Measurements from ENCODE around the gene NTMT1. TPM values are rescaled to one million over a fixed set of nuclear protein-coding genes. Genes with fewer than 3 reads are reported as not detected.

Gene NTMT1
- total and polyA plus RNA-seq, 9 of the 15 experiments (the other 6 are each of a cell fraction or from before 2014, with no cell fraction given) = 42.1 to 116 (median 74.7) TPM

GRCh38 chr9:129581505-129582189 lies 44.3 kb upstream of the NTMT1 start (continued):
- no peak for TF ChIP-seq ZBTB43 (CRISPR knock-in tag; IDR thresholded peaks at IDR 0.05)
- no peak for TF ChIP-seq KLF16 (IDR thresholded peaks at IDR 0.05)
- TF ChIP-seq NFIX (CRISPR knock-in tag; IDR thresholded peaks at IDR 0.05; ENCODE audit: low read depth) = no peak
- no peak for TF ChIP-seq ZNF707 (CRISPR knock-in tag; conservative IDR thresholded peaks at IDR 0.05)
- no peak for TF ChIP-seq CCAR2 (IDR thresholded peaks at IDR 0.05; ENCODE audit: low read depth, low read length)
- TF ChIP-seq NR3C1 (CRISPR knock-in tag; IDR thresholded peaks at IDR 0.05) = no peak

- H3K4me2 ChIP-seq (ENCODE audit: insufficient read depth, low read length) = no peak overlapping the region
- H3K9ac ChIP-seq (ENCODE audit: insufficient read depth in 1 of 2, low read depth in 2 of 2, low read length in 2 of 2) = no peak overlapping the region; a peak in 1 of 4 replicates
- H2AFZ ChIP-seq (ENCODE audit: low read depth, low read length) = no peak overlapping the region
- in situ Hi-C loops (cut with MboI) = no loop called here
- POLR2A ChIA-PET = interaction anchor here (0.5 to 2.8 kb wide), 2 partner anchors 12 to 61 kb away, joined by 5 to 13 read pairs; no protein-coding TSS in a partner anchor
- no peak for ATAC-seq
- H3K4me1 ChIP-seq (replicated peaks in 1 of 2; ENCODE audit: control insufficient read depth in 2 of 2, insufficient read depth in 2 of 2, low read length in 2 of 2) = peaks cover 24 to 29% of the 10 kb centered on the region in 2 experiments
- no peaks in the 10 kb centered on the region for H3K79me2 ChIP-seq (ENCODE audit: control insufficient read depth, insufficient read depth, low read length)
- no peaks in the 10 kb centered on the region for H3K9me1 ChIP-seq (ENCODE audit: control insufficient read depth, insufficient read depth, low read length)
- BruUV-seq (replicated peaks) = no TSS peak
- no peaks in the 10 kb centered on the region for H3K36me3 ChIP-seq (ENCODE audit: control insufficient read depth, insufficient read depth, low read length)
- no peak overlapping the region for H3K27ac ChIP-seq (ENCODE audit: extremely low read depth, low read depth, low read length)
- no peak for DNase-seq (ENCODE audit: extremely low read depth in 1 of 4, low spot score in 3 of 4)
- FAIRE-seq = no peak
- H3K27me3 ChIP-seq (ENCODE audit: control insufficient read depth in 2 of 2, insufficient read depth in 2 of 2, low read length in 2 of 2) = no peaks in the 10 kb centered on the region
- WGBS (ENCODE audit: insufficient coverage, low coverage, missing lambda C conversion rate) = 8% methylated on average over 2 of the region's 3 CpGs
- H3K9me3 ChIP-seq (replicated peaks; ENCODE audit: control insufficient read depth, insufficient read depth, low read depth, low read length) = no peaks in the 10 kb centered on the region
- CTCF ChIA-PET (ENCODE audit: low intra/inter-chr PET ratio) = no interaction called here
- H3K4me3 ChIP-seq = no peak overlapping the region
- intact Hi-C loops (cut with micrococcal nuclease) = no loop called here
- no peaks in the 10 kb centered on the region for H4K20me1 ChIP-seq (replicated peaks; ENCODE audit: control insufficient read depth, insufficient read depth, low read length)
- TF ChIP-seq XRCC4 (IDR thresholded peaks at IDR 0.05; ENCODE audit: extremely low read depth, insufficient read depth, insufficient read length) = no peak
- TF ChIP-seq NR2F6 (CRISPR knock-in tag; IDR thresholded peaks at IDR 0.05) = no peak
- TF ChIP-seq ATF6 (CRISPR knock-in tag; IDR thresholded peaks at IDR 0.05) = no peak
- no peak for TF ChIP-seq ZNF224 (CRISPR knock-in tag; IDR thresholded peaks at IDR 0.05)
- no peak for TF ChIP-seq ETV5 (CRISPR knock-in tag; IDR thresholded peaks at IDR 0.05; ENCODE audit: low read depth)
- no peak for TF ChIP-seq ZFP1 (CRISPR knock-in tag; IDR thresholded peaks at IDR 0.05)
- no peak for TF ChIP-seq PCBP2 (IDR thresholded peaks at IDR 0.05; ENCODE audit: low read depth, low read length, poor library complexity, severe bottlenecking)
- TF ChIP-seq KDM4B (IDR thresholded peaks at IDR 0.05; ENCODE audit: borderline replicate concordance in 2 of 2, low read depth in 1 of 2) = no peak
- TF ChIP-seq ETS1 (conservative IDR thresholded peaks at IDR 0.05; ENCODE audit: control insufficient read depth, low read depth, low read length) = no peak
- no peak for TF ChIP-seq SNIP1 (IDR thresholded peaks at IDR 0.05; ENCODE audit: low read depth)
- TF ChIP-seq HCFC1 (IDR thresholded peaks at IDR 0.05; ENCODE audit: low read depth, low read length) = no peak
- no peak for TF ChIP-seq ARNT (IDR thresholded peaks at IDR 0.05)
These were observed 43.1 kb upstream of the NTMT1 start for GRCh38 chr9:129582855-129583254.

Data from K562 (cell line).